Sigmoid colon (tissue), 3 donors: ENCODE measurements around the gene RIT2.

Source experiments
- POLR2A ChIP-seq, 2 donors: fragments of 450-650 bp; IDR thresholded peaks; one replicate each; pipeline ENCODE4 v1.6.1; 2016; ENCODE audit warnings: antibody characterized with exemption in 2 of 2, mild to moderate bottlenecking in 2 of 2, moderate library complexity in 2 of 2
- TF ChIP-seq, protein P1 (sequence below), 4 experiments: fragments of 450-650 bp in 3 of 4; fragments of 200-600 bp in 1 of 4; IDR thresholded peaks; one replicate each; pipeline ENCODE4 v1.5.1; 2016 to 2019; ENCODE audit warnings: antibody characterized with exemption in 4 of 4, mild to moderate bottlenecking in 3 of 4, moderate library complexity in 2 of 4

DNA sequence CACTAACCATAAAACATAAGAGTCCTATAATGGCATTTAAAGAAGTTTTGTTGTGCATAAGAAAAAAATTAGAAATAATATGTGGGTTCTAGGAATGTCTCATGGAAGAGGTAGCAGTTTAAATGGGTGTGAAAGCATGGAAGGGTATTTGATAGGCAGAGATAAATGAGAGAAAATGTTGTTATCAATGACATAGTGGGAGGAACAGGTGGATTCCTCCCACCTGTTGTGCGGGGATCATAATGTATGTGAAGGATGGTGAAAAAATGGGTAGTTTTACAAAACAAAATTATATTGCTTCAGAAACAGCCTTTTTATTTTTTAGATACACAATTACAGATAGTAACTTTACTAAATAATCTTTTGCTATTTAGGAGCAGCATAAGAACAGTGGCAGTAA lies 41.7 kb downstream of the RIT2 start:
- TF ChIP-seq POLR2A (IDR thresholded peaks at IDR 0.05) = no peak
- TF ChIP-seq, protein P1, sequence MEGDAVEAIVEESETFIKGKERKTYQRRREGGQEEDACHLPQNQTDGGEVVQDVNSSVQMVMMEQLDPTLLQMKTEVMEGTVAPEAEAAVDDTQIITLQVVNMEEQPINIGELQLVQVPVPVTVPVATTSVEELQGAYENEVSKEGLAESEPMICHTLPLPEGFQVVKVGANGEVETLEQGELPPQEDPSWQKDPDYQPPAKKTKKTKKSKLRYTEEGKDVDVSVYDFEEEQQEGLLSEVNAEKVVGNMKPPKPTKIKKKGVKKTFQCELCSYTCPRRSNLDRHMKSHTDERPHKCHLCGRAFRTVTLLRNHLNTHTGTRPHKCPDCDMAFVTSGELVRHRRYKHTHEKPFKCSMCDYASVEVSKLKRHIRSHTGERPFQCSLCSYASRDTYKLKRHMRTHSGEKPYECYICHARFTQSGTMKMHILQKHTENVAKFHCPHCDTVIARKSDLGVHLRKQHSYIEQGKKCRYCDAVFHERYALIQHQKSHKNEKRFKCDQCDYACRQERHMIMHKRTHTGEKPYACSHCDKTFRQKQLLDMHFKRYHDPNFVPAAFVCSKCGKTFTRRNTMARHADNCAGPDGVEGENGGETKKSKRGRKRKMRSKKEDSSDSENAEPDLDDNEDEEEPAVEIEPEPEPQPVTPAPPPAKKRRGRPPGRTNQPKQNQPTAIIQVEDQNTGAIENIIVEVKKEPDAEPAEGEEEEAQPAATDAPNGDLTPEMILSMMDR (IDR thresholded peaks at IDR 0.05) = no peak
